Spinal cord (tissue), 10 donors: ENCODE data around the gene FANCE. TPM values are rescaled to one million over a fixed set of nuclear protein-coding genes. Genes with fewer than 3 reads are reported as not detected.
A peak's percentile ranks its signal among the peaks of the same experiment; 100 is the strongest.

Experiments
- DNase-seq, 6 donors: peaks; one replicate each; pipeline versions ENCODE4 v3.0.0 to v3.0.0-alpha.2; 2013 to 2015; ENCODE audit warnings: low spot score in 6 of 6, low read depth in 4 of 6
- H3K27ac ChIP-seq: one replicate; pipeline ENCODE4 v1.5.1; 2013; ENCODE audit warnings: low read depth, low read length, control low read depth
- H3K27me3 ChIP-seq: one replicate; pipeline ENCODE4 v1.6.1; 2013; ENCODE audit warnings: low read length; ENCODE audit not compliant: control insufficient read depth, insufficient read depth
- H3K36me3 ChIP-seq: one replicate; pipeline ENCODE4 v1.6.1; 2013; ENCODE audit warnings: low read length; ENCODE audit not compliant: control insufficient read depth, insufficient read depth
- H3K4me1 ChIP-seq: one replicate; pipeline ENCODE4 v1.6.1; 2013; ENCODE audit warnings: low read length; ENCODE audit not compliant: control insufficient read depth, insufficient read depth
- H3K4me3 ChIP-seq: one replicate; pipeline ENCODE4 v1.5.1; 2013; ENCODE audit warnings: low read depth, low read length, control low read depth
- H3K9me3 ChIP-seq: one replicate; pipeline ENCODE4 v1.6.1; 2013; ENCODE audit warnings: low read length; ENCODE audit not compliant: control insufficient read depth, insufficient read depth
- whole genome bisulfite sequencing: methylation state at CpG from one replicate; pipeline ENCODE4 v1.1.5; 2013; ENCODE audit warnings: missing lambda C conversion rate; ENCODE audit not compliant: insufficient coverage; 5-methylcytosine and 5-hydroxymethylcytosine counted together
- polyA plus RNA-seq, 2 donors: library from polyadenylated mRNA; unstranded; fragments of 120-200 nt; gene quantifications; one replicate each; pipeline ENCODE4 v1.2.1, GENCODE V29; 2013; ENCODE audit not compliant: insufficient read length in 2 of 2
- total RNA-seq, 2 donors: library from RNA; depleted of rRNA in 1 of 2; stranded (reverse); fragments of 120-200 nt in 1 of 2; fragments of >200 nt in 1 of 2; gene quantifications; one replicate each; pipeline versions ENCODE4 v1.2.3 to v1.2.4, GENCODE V29; 2013 to 2014
- donor health status: healthy.

The FANCE gene
- total and polyA plus RNA-seq, 4 donors = 6.1 to 14.5 (median 12.3) TPM

DNA sequence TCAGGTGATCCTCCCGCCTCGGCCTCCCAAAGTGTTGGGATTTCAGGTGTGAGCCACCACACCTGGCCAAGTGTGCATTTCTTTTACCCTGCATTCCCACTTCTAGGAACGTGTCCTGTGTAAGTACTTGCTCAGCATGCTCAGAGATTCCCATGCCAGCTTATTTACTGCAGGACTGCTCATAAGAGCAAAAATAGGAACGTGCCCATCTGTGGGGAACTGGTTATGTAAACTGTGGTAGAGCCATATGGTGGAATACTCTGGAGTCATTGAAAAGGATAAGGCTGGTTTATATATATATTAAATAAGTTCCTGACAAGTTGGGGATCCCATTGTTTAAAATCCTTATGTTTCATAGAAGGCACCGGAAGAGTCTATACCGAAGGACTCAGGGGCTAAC lies 38.2 kb upstream of the FANCE start:
- Histone ChIP-seq H3K4me3 (no peak overlapping the region), H3K36me3 (peaks cover 36% of the 10 kb centered on the region), H3K27me3 (no peaks in the 10 kb centered on the region), H3K9me3 (no peaks in the 10 kb centered on the region), H3K27ac (no peak overlapping the region), H3K4me1 (peaks cover 21% of the 10 kb centered on the region)
- DNase-seq = peak in 1 of 6 donors; percentile 74
- 96% methylated on average over 4 of the region's 6 CpGs for WGBS

GRCh38 chr6:35415065-35415891 lies 36.9 kb upstream of the FANCE start:
- peak; percentile 58 to 97 (median 74) for DNase-seq
- H3K4me3 ChIP-seq = no peak overlapping the region
- peak overlapping the region; percentile 40 for H3K27ac ChIP-seq
- no peaks in the 10 kb centered on the region for H3K9me3 ChIP-seq
- no peaks in the 10 kb centered on the region for H3K27me3 ChIP-seq
- H3K36me3 ChIP-seq = peaks cover 41% of the 10 kb centered on the region
- 41% methylated on average over 7 of the region's 7 CpGs for WGBS
- peaks cover 23% of the 10 kb centered on the region for H3K4me1 ChIP-seq

DNA sequence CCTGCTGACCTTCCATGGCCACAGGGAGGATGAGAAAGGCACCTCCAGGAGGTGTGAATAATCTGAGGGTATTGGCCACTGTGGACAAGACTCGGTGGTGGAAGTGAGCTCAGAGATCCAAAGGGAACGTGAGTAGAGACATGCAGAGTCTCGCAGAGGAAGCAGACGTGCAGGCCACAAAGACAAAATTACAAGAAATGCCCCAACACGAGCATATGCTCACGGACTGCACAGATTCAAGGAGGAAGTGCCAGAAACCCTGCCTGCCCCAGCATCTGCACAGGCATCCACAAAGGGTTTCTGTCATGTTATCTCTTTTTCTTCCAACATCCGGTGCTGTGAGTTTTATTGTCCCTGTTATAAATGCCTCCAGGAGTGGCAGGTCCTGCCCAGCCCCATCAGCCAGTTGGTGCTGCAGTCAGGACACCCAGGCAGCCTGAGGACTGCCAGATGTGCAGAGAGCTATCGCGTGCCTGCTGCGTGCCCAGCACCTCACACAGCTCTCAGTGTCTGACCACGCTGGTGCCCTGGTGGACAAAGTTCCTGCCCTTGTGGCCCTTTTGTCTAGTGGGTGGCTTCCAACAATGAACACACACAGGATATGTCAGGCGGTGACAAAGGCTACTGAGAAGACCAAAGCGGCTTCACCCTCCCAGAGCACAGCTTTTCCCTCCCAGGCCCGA lies 34.0 kb upstream of the FANCE start:
- H3K36me3 ChIP-seq = peaks cover 31% of the 10 kb centered on the region
- no peak overlapping the region for H3K4me3 ChIP-seq
- no peak overlapping the region for H3K27ac ChIP-seq
- DNase-seq = no peak
- peaks cover 17% of the 10 kb centered on the region for H3K4me1 ChIP-seq
- 72% methylated on average over 10 of the region's 14 CpGs for WGBS
- H3K9me3 ChIP-seq = no peaks in the 10 kb centered on the region
- H3K27me3 ChIP-seq = no peaks in the 10 kb centered on the region

GRCh38 chr6:35419417-35419816 lies 32.7 kb upstream of the FANCE start:
- no peak overlapping the region for H3K27ac ChIP-seq
- no peak overlapping the region for H3K4me3 ChIP-seq
- no peaks in the 10 kb centered on the region for H3K27me3 ChIP-seq
- peaks cover 14% of the 10 kb centered on the region for H3K4me1 ChIP-seq
- peaks cover 37% of the 10 kb centered on the region for H3K36me3 ChIP-seq
- no peaks in the 10 kb centered on the region for H3K9me3 ChIP-seq
- WGBS = 50% methylated on average over 2 of the region's 5 CpGs
- DNase-seq = peak in 2 of 6 donors; percentile 22 to 38

DNA sequence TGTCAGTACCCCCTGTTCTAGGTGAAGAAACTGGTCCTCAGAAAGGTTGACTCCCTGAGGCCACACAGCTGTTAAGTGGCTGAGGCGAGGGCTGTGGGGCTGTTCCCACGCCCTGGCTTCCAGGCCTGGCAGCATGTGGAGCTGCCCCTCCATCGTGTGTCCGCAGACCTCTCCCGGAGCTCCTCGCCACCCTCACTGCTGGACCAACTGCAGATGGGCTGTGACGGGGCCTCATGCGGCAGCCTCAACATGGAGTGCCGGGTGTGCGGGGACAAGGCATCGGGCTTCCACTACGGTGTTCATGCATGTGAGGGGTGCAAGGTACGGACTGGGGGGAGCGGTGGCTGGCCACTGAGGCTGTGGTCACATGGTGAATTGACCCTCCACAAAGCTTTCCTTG lies 32.2 kb upstream of the FANCE start:
- peaks cover 9% of the 10 kb centered on the region for H3K4me1 ChIP-seq
- H3K27me3 ChIP-seq = no peaks in the 10 kb centered on the region
- no peak overlapping the region for H3K27ac ChIP-seq
- 97% methylated on average over 14 of the region's 14 CpGs for WGBS
- DNase-seq = no peak
- no peak overlapping the region for H3K4me3 ChIP-seq
- peaks cover 41% of the 10 kb centered on the region for H3K36me3 ChIP-seq
- H3K9me3 ChIP-seq = no peaks in the 10 kb centered on the region

DNA sequence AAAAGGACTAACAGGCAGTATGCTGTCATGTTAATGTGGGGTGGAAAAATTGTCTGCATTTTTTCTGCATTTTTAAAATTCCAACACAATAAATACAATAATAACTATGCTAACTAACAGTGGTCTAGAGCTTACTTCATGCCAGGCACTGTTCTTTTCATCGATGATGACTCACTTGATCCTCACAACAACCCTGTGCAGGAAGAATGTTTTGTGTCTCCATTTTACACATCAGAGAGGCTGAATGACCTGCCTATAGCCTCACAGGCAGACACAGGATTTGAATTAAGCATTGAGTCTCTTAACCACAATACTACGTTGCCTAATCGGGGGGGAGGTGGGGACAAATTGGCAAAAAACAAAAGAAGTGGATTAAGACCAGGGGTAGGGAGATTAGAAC lies 26.9 kb upstream of the FANCE start:
- H3K4me1 ChIP-seq = peaks cover 23% of the 10 kb centered on the region
- H3K27ac ChIP-seq = no peak overlapping the region
- WGBS = no CpG with 5 or more reads among the region's 3 CpGs
- DNase-seq = no peak
- H3K36me3 ChIP-seq = peaks cover 52% of the 10 kb centered on the region
- H3K4me3 ChIP-seq = no peak overlapping the region
- peaks cover 4% of the 10 kb centered on the region for H3K9me3 ChIP-seq
- H3K27me3 ChIP-seq = no peaks in the 10 kb centered on the region

DNA sequence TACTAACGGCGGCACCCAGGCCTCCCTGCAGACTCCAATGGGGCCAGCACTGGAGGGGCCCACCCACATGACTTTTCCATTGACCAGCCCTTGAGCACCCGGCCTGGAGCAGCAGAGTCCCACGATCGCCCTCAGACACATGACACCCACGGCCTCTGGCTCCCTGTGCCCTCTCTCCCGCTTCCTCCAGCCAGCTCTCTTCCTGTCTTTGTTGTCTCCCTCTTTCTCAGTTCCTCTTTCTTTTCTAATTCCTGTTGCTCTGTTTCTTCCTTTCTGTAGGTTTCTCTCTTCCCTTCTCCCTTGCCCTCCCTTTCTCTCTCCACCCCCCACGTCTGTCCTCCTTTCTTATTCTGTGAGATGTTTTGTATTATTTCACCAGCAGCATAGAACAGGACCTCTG lies 26.1 kb upstream of the FANCE start:
- peaks cover 52% of the 10 kb centered on the region for H3K36me3 ChIP-seq
- peaks cover 4% of the 10 kb centered on the region for H3K9me3 ChIP-seq
- DNase-seq = no peak
- WGBS = 86% methylated on average over 7 of the region's 8 CpGs
- H3K4me1 ChIP-seq = peaks cover 23% of the 10 kb centered on the region
- no peak overlapping the region for H3K4me3 ChIP-seq
- no peaks in the 10 kb centered on the region for H3K27me3 ChIP-seq
- H3K27ac ChIP-seq = no peak overlapping the region

DNA sequence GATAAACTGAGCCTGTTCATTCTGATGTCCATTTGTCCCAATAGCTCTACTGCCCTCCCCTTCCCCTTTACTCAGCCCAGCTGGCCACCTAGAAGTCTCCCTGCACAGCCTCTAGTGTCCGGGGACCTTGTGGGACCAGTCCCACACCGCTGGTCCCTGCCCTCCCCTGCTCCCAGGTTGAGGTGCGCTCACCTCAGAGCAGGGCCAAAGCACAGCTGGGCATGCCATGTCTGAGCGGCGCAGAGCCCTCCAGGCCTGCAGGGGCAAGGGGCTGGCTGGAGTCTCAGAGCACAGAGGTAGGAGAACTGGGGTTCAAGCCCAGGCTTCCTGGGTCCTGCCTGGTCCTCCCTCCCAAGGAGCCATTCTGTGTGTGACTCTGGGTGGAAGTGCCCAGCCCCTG lies 24.7 kb upstream of the FANCE start:
- H3K4me1 ChIP-seq = peaks cover 23% of the 10 kb centered on the region
- DNase-seq = no peak
- peaks cover 43% of the 10 kb centered on the region for H3K36me3 ChIP-seq
- no peaks in the 10 kb centered on the region for H3K27me3 ChIP-seq
- H3K27ac ChIP-seq = no peak overlapping the region
- H3K9me3 ChIP-seq = peaks cover 4% of the 10 kb centered on the region
- no peak overlapping the region for H3K4me3 ChIP-seq
- 84% methylated on average over 5 of the region's 5 CpGs for WGBS

- peaks cover 23% of the 10 kb centered on the region for H3K4me1 ChIP-seq
- peaks cover 42% of the 10 kb centered on the region for H3K36me3 ChIP-seq
- peaks cover 4% of the 10 kb centered on the region for H3K9me3 ChIP-seq
- H3K4me3 ChIP-seq = no peak overlapping the region
- no peak overlapping the region for H3K27ac ChIP-seq
- no peaks in the 10 kb centered on the region for H3K27me3 ChIP-seq
- no peak for DNase-seq
- WGBS = 100% methylated on average over 1 of the region's 9 CpGs
Observed at GRCh38 chr6:35427851-35428321, 24.3 kb upstream of the FANCE start.
